ENCODE results near the gene TSN.
"Not testable (repeated sequence)": the region's sequence is repeated elsewhere in the genome, so short reads cannot be mapped to it uniquely, and the experiment has no call there.

TSN gene

DNA sequence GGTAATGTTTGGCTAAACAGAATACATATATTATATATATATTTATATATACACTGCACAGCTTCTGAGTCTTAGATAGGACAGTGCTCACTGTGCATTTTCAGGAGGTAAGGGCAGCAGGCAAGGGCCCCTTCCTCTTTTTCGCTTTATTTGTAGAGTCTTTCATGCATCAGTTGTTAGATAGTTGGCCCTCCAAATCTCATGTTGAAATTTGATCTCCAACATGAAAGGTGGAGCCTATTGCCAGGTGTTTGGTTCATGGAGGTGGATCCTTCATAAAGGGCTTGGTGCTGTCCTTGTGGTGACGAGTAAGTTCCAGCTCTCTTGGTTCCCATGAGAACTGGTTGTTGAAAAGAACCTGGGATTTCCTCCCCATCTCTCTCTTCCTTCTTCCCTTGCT is 48.1 kb downstream of the TSN start:
- no peak for DNase-seq (ENCODE audit: low spot score)

DNA sequence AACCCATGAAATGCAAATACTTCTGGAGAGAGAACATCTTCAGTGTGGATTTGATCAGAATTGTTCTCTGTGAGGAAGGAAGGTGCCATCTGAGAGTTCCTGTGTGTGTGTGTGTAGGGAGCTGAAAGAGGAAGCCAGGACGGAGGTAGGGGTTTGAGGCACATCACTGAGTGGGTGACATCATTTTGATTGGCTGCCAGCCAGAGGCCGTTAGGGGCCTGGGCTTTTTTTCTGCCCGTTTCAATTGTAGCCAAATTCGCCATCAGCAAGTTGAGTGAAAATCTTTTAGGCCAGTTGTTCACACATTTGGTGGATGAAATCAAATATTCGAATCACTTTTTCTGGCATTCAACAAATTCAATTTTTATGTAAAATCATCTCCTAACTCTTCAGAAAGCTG is 48.9 kb downstream of the TSN start:
- no peak for DNase-seq (ENCODE audit: low spot score)

DNA sequence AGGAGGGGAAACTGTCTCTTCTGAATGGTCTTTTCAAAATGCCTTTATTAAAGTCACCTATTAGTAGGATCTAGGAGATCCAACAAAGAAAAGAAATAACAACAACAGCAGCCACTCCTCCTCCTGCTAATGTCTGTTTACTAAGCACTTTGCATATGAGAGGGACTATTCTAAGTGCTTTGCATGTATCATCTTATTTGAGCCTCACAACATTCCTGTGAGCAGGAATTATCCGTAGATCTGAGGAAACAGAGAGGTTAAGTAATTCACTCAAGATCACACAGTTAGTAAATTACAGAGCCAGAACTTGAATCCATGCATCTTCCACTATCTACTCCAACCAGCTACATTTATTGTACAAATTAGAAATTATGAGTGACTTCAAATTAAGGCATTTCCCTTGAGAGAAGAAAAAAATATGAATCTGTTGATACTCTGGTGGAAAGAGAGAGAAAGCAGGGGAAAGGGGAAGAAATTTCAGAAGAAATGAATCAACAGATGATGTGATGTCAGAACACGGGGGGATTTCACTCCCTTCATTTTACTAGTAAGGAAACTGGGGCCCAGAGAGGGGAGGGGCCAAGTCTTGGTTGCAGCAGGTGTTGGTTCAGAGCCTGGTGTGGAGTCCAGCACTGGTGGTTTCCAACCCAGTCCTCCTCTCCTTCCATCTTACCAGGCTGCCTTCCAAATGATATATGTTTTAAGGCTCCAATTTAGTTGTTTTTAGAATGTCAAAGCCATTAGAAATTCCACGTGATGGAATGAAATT is 49.7 kb downstream of the TSN start:
- no peak for DNase-seq (ENCODE audit: low spot score)

DNA sequence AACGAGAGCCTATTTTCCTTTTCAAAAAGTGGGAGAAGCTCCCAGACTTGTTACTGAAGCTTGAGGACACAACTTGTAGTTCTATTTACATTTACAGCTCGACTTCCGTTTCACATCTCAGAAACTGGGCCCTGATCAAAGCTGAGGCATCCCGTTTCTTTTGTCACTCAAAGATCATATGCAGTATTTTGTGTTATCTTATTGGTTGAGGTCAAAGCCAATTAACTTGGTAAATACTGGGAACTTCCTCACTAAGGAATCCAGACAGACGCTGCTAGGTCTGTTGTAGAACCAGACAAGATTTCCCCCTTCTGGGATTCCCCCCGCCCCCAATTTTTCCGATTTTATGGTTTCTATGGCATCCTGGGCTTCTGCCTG is 50.3 kb downstream of the TSN start:
- DNase-seq (ENCODE audit: low spot score) = no peak

DNA sequence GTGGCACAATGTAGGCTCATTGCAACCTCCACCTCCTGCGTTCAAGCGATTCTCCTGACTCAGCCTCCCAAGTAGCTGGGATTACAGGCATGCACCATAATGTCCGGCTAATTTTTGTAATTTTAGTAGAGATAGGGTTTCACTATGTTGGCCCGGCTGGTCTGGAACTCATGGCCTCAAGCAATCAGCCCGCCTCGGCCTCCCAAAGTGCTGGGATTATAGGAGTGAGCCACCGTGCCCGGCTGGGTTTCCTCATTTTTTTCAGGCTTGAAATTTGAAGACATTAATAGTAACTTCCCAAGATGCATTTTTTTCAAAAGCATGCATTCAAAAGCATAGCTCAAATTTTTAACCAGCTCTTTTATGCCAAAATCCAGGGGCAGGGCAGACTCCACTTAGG is 52.3 kb downstream of the TSN start:
- DNase-seq (ENCODE audit: low spot score) = not testable (repeated sequence)

DNA sequence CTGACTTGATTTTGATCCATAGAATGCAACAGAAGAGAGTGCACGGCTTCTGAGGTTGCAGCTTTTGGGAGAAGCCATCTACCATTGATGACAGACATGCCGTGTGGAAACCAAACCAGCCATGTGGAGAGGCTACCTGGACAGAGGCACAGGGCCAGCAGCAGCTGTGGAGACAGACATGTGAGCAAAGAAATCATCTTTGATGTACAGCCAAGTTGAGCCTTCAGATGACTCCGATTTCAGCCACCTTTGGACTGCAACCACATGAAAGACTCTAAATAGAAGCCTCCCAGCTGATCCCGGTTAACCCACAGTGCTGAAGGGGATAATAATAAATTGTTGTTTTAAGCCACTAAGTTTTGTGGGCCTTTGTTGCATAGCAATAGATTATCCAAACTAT is 54.2 kb downstream of the TSN start:
- no peak for DNase-seq (ENCODE audit: low spot score)

DNA sequence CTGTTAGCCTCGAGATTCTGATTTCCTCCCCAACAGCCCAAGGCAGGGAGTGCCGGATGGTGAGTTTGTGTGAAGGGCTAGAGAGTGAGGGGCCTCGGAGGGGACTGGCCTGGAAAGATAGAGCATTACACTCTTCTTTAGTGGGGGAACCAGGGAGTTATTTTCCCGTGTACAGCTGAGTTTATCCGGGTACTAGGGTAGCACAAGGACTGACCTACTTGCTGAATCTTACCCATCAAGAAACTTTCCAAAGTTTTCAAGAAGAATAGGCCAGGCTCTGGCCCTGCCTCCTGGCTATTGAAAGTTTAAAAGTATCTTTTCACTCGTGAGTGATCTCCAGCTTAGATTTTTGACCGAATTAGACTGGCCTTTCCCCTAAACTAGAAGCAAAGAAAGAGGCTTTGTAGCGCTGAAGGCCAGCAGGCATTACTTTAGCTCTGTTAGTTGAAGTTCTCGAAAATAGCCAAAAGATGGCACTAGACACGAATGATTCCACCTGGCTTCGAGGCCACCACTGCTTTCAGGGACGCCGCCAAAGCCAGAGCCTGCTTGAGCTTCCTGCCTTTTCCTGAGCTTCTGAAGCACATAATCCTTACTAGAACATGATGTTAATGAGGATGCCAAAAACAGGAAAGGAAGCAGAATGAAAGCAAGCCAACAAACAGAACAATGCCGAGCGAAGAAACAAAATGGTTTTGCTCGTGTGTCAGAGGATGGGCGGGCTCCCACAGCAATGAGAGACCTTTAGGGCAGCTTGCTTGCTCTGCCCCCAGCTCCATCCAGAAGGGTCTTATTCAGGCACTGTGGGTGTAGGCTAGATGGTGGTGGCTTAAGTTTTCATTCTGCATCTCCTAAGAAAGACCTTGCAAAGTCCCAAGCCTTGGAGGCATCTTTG is 55.8 kb downstream of the TSN start:
- DNase-seq (ENCODE audit: low spot score) = peak; percentile 81

DNA sequence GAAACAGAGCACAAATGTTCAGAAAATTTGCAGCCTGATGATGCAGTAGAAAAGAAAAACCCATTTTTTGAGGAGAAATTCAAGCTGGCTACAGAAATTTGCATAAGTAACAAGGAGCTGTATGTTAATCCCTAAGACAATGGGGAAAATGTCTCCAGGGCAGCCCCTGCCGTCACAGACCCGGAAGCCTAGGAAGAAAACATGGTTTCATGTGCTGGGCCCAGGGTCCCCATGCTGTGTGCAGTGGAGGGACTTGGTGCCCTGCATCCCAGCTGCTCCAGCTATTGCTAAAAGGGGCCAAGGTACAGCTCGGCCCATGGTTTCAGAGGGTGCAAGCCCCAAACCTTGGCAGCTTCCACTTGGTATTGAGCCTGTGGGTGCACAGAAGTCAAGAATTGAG is 57.6 kb downstream of the TSN start:
- DNase-seq (ENCODE audit: low spot score) = not testable (repeated sequence)

DNA sequence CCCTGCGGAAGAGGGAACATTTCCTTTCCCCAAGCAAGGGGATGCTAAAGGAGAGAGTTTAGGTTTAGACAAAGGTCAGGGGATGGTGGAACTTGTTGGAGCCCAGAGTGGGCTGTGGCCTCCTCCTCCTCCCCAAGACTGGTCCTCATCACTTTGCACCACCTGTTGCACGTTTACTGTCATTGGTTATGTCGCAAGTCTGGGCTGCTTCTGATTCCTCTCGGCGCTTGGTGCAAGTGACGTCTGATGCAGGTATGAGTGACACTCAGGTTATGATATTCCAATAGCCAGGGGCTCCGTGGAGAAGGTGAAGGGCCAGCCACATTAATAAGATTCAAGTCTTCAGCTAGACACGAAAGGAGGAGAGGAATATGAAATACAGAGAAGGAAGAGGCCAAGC is 59.8 kb downstream of the TSN start:
- DNase-seq (ENCODE audit: low spot score) = no peak

DNA sequence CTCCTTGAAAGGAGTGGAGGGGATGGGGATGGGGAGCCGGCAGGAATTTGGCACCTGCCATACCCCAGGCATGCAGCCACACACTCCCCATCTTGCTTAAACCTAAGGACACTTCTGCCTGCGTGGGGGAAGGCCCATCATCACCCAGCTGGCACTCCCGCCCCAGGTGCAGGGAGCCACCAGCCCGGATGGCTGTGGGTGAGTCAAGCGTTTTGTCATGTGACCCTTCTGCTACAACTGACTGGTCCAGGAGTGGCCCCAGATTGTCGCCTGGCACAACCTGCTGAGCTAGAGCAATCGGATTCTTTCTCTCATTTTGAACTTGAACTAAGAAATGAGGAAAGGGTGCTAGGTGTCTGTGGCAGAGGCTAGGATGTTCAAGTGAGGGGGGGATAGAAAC is 61.3 kb downstream of the TSN start:
- no peak for DNase-seq (ENCODE audit: low spot score)

DNA sequence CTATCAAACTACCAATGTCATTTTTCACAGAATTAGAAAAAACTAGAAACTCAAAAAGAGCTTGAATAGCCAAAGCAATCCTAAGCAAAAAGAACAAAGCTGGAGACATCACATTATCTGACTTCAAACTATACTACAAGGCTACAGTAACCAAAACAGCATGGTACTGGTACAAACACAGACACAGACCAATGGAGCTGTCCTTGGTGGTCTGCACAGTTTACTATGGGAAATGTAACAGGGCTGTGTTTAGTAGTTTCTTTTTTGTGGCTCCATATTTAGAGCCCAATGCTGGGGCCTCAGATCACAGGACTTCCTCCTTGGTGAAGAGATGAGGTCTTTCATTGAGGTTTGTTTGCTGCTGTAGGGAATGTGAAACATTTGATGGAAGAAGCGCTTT is 61.9 kb downstream of the TSN start:
- not testable (repeated sequence) for DNase-seq (ENCODE audit: low spot score)

All from AG08395 (cell line).